ENCODE results near the gene FMN1. TPM values are rescaled to one million over a fixed set of nuclear protein-coding genes. Genes with fewer than 3 reads are reported as not detected.

The FMN1 gene
- polyA plus RNA-seq, 1 experiment, result 3.7 TPM

- ChIA-PET CTCF (no interaction called here), POLR2A (interaction anchor here (0.7 to 1.6 kb wide), 6 partner anchors 11 to 42 kb away, joined by 3 to 7 read pairs (median 4); no protein-coding TSS in a partner anchor)
- H3K9me3 ChIP-seq (ENCODE audit: control insufficient read depth, insufficient read depth, low read length), result no peaks in the 10 kb centered on the region
- peak overlapping the region; percentile 13 for H3K27ac ChIP-seq (ENCODE audit: low read depth, low read length)
- TF ChIP-seq CTCF (IDR thresholded peaks at IDR 0.05; ENCODE audit: low read depth, low read length), result no peak
- DNase-seq (ENCODE audit: low read depth, low spot score), result peak; percentile 80
- no peaks in the 10 kb centered on the region for H3K27me3 ChIP-seq (ENCODE audit: control insufficient read depth, insufficient read depth, low read length)
- no peak overlapping the region for H3K4me3 ChIP-seq (ENCODE audit: low read depth, low read length)
Observed at GRCh38 chr15:32828507-32829186, 365.9 kb downstream of the FMN1 start.

GRCh38 chr15:32826685-32827084 lies 367.8 kb downstream of the FMN1 start:
- H3K27ac ChIP-seq (ENCODE audit: low read depth, low read length), result no peak overlapping the region
- H3K4me3 ChIP-seq (ENCODE audit: low read depth, low read length), result no peak overlapping the region
- no peaks in the 10 kb centered on the region for H3K27me3 ChIP-seq (ENCODE audit: control insufficient read depth, insufficient read depth, low read length)
- CTCF ChIA-PET, result interaction anchor here (0.8 kb wide), 1 partner anchor 17 kb away, joined by 3 read pairs; no protein-coding TSS in a partner anchor
- no peak for DNase-seq (ENCODE audit: low read depth, low spot score)
- no peak for TF ChIP-seq CTCF (IDR thresholded peaks at IDR 0.05; ENCODE audit: low read depth, low read length)
- POLR2A ChIA-PET, result no interaction called here
- no peaks in the 10 kb centered on the region for H3K9me3 ChIP-seq (ENCODE audit: control insufficient read depth, insufficient read depth, low read length)

GRCh38 chr15:32825219-32825618 lies 369.3 kb downstream of the FMN1 start:
- Histone ChIP-seq H3K4me3 (ENCODE audit: low read depth, low read length) (peak overlapping the region; percentile 27), H3K27me3 (ENCODE audit: control insufficient read depth, insufficient read depth, low read length) (no peaks in the 10 kb centered on the region), H3K9me3 (ENCODE audit: control insufficient read depth, insufficient read depth, low read length) (no peaks in the 10 kb centered on the region), H3K27ac (ENCODE audit: low read depth, low read length) (peak overlapping the region; percentile 80)
- POLR2A ChIA-PET, result interaction anchor here (0.9 to 1.2 kb wide), 2 partner anchors 23 to 25 kb away, joined by 3 read pairs; no protein-coding TSS in a partner anchor
- CTCF ChIA-PET, result interaction anchor here (1.4 kb wide), 1 partner anchor 163 kb away, joined by 7 read pairs; no protein-coding TSS in a partner anchor
- TF ChIP-seq CTCF (IDR thresholded peaks at IDR 0.05; ENCODE audit: low read depth, low read length), result no peak
- no peak for DNase-seq (ENCODE audit: low read depth, low spot score)

- H3K27ac ChIP-seq (ENCODE audit: low read depth, low read length), result peak overlapping the region; percentile 80
- peak; percentile 74 for DNase-seq (ENCODE audit: low read depth, low spot score)
- no peaks in the 10 kb centered on the region for H3K27me3 ChIP-seq (ENCODE audit: control insufficient read depth, insufficient read depth, low read length)
- 0 out of 2 replicates have a peak, but pooled peaks have one; percentile 3 for TF ChIP-seq CTCF (IDR thresholded peaks at IDR 0.05; ENCODE audit: low read depth, low read length)
- ChIA-PET CTCF (interaction anchor here (1.4 kb wide), 1 partner anchor 163 kb away, joined by 7 read pairs; no protein-coding TSS in a partner anchor), POLR2A (interaction anchor here (0.9 to 1.2 kb wide), 2 partner anchors 22 to 26 kb away, joined by 3 read pairs; no protein-coding TSS in a partner anchor)
- H3K4me3 ChIP-seq (ENCODE audit: low read depth, low read length), result peak overlapping the region; percentile 27; the same call in 1 of the 2 replicates
- H3K9me3 ChIP-seq (ENCODE audit: control insufficient read depth, insufficient read depth, low read length), result no peaks in the 10 kb centered on the region
Observed at GRCh38 chr15:32824777-32825176, 369.7 kb downstream of the FMN1 start.

- ChIA-PET POLR2A (no interaction called here), CTCF (no interaction called here)
- Histone ChIP-seq H3K4me3 (ENCODE audit: low read depth, low read length) (no peak overlapping the region), H3K27ac (ENCODE audit: low read depth, low read length) (no peak overlapping the region), H3K9me3 (ENCODE audit: control insufficient read depth, insufficient read depth, low read length) (no peaks in the 10 kb centered on the region), H3K27me3 (ENCODE audit: control insufficient read depth, insufficient read depth, low read length) (no peaks in the 10 kb centered on the region)
- no peak for DNase-seq (ENCODE audit: low read depth, low spot score)
- no peak for TF ChIP-seq CTCF (IDR thresholded peaks at IDR 0.05; ENCODE audit: low read depth, low read length)
Observed at GRCh38 chr15:32823750-32824149, 370.8 kb downstream of the FMN1 start.

Data from AG04450 (cell line).